GOT3 (cell line): Measurements from ENCODE around the gene ZNF579.
"Not testable (repeated sequence)": the region's sequence is repeated elsewhere in the genome, so short reads cannot be mapped to it uniquely, and the experiment has no call there.

Source experiments
- DNase-seq: peaks from one replicate; lab custom pipeline; 2025; ENCODE audit warnings: mixed read lengths; lab: John Stamatoyannopoulos, UW

Gene ZNF579

GRCh38 chr19:55593096-55593772 lies 12.6 kb upstream of the ZNF579 start:
- no peak for DNase-seq

DNA sequence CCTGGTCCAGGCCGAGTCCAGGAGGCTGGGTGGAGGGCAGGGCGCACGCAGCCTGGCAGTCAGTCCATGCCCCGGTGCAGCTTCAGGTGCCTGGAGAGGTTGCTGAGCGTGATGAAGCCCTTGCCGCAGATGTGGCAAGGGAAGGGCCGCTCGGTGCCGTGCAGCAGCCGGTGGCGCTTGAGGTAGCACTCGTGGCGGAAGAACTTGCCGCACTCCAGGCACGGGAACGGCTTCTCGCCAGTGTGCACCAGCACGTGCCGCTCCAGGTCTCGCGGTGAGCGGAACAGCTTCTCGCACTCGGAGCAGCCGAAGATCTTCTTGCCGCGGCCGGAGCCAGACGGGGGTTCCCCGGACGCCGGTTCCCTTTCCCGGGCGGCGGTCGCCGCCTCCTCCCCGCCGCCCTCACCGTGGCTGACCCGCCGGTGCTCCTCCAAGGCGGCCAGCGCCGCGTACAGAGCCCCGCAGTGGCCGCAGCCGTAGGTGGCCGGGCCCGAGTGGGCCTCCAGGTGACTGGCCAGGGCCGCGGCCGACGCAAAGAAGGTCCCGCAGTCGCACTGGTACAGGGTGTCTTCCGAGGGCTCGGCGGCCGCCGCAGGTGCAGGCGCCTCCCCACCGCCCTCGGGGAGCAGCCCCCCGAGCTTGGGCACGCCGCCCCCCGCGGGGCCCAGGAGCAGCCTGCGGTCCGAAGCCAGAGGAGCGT lies 11.9 kb upstream of the ZNF579 start:
- no peak for DNase-seq

GRCh38 chr19:55591555-55591954 lies 10.9 kb upstream of the ZNF579 start:
- DNase-seq = no peak

DNA sequence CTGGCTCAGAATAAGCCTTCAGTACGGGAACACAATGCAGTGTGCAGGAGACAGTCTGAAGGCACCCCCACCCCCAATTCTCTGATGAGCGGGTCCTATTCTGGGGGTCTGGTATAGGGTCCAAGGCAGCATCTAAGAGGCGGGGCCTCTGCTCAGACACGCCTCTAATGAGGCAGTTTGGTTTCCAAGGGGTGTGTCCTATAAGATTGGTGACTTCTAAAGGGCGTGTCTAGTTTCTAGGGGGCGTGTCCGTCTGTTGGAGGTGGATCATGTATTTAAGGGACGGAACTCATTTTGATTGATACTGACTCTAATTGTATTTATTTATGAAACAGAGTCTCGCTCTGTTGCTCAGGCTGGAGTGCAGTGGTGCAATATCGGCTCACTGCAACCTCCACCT lies 10.0 kb upstream of the ZNF579 start:
- DNase-seq = no peak

DNA sequence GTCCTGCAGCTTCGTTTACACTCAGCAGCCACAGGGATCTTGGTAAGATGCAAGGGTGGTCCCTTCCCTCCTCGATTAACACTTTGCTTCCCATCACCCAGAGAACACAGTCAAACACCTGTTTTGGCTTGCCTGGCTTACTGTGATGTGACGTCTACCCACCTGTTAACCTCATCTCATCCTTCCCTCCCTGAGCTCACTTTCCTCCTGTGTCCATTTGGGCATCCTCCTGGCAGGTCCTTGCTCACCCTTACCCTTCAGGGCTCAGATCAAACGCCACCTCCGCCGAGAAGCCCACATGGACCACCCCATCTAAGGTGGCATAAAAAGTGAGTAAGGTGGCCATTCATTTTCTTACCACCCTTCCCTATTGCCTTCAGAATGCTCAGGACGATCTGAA lies 9.5 kb upstream of the ZNF579 start:
- DNase-seq = no peak

- DNase-seq = no peak
Observed at GRCh38 chr19:55588738-55589137, 8.1 kb upstream of the ZNF579 start.

DNA sequence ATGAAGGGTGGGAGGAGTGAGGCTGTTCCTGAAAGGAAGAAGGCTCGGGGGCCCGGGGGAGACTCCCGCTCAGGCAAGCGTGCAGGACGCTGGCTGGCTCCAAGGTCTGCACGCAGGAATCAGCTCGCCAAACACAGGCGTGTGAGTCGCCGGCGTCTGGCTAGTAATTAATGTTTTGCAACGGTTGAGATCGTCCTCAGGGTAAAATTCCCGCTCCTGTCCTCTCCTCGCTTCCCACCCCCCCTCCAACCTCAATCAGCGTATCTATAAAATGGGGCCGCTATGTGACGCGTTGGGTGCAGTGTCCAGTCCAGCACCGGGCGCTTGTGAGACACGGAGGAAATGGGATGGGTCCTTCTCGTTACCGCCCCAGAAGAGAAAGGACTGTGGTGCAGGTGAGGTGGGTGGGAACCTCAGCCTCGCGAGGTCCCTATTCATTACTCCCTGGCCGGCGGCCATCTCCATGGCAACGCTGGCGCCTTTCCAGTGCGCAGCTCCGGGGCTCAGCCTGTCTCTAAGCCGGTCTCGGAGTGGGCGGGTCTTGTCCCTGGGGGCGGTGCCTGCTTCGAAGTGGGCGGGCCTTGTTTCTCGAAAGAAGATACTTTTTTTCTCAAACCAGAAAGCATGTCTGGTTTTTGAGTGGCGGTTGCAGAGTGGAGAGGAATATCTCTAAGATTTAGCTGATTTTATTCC lies 6.5 kb upstream of the ZNF579 start:
- peak; percentile 65 for DNase-seq

DNA sequence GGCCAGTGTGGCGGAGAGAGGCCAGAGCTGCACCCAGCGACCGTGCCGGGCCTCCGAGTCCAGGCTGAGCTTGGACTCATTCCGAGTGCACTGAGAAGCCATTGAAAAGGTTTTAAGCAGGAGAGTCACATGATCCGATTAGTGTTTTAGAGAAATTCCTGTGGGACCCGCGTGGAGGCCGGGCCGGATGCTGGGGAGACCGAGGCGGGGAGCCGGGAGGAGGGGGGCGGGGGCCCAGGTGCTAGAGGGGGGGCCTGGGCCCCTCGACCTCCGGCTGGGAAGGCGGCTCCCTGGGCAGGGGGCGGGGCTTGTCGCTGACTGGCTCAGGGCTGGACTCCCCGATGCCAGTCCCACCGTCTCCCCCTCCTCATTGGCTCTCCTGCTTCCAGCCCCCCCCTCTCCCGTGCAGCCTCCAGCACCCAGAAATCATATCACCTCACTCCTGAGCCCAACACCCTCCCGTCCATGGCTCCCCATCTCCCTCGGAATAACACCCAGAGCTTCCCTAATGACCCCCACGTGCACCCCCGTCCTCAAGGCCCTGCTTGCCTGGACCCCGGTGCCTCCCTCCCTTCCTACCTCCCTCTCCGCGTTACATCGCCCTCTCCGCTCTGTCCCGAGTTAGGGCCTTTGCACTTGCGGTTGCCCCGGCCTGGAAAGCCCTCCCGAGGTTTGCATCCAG lies 5.2 kb upstream of the ZNF579 start:
- no peak for DNase-seq

DNA sequence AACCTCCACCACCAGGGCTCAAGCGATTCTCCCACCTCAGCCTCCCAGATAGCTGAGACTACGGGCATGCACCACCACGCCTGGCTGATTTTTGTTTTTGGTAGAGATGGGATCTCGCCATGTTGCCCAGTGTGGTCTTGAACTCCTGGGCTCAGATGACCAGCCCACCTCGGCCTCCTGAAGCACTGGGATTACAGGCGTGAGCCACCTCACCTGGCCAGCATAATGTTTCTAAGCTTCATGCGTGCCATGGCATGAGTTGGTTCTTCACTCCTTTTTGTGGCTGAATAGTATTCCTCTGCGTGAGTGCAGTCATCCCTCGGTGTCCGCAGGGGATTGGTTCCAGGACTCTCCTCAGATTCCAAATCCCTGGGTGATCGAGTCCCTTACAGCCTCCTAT lies 4.2 kb upstream of the ZNF579 start:
- no peak for DNase-seq

GRCh38 chr19:55583897-55584296 lies 3.2 kb upstream of the ZNF579 start:
- not testable (repeated sequence) for DNase-seq

- DNase-seq = not testable (repeated sequence)
Observed at GRCh38 chr19:55582284-55582683, 1.6 kb upstream of the ZNF579 start.

DNA sequence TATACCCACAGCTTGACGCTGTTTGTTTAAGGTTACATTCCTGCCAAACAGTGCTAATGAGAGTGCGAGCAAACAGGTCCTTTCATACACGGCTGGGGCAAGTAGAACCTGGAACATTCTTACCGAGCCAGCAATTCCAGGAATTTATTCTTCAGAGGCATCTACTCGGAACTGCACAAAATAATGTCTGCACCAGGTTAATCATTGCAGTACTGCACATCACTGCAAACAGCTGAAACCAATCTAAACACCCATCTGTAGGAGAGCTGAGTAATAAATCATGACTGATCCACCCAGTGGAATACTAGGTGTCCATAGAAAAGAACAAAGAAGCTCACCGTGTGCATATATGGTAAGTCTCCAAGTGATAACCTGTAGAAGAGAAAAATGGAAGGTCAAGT lies 1.2 kb upstream of the ZNF579 start:
- no peak for DNase-seq

GRCh38 chr19:55581145-55581822 lies 636 bp upstream of the ZNF579 start:
- no peak for DNase-seq

- DNase-seq = no peak
Observed at GRCh38 chr19:55579766-55580621, 654 bp downstream of the ZNF579 start.

- DNase-seq = no peak
Observed at GRCh38 chr19:55578761-55579747, 1.6 kb downstream of the ZNF579 start.

GRCh38 chr19:55578031-55578760 lies 2.5 kb downstream of the ZNF579 start:
- no peak for DNase-seq

DNA sequence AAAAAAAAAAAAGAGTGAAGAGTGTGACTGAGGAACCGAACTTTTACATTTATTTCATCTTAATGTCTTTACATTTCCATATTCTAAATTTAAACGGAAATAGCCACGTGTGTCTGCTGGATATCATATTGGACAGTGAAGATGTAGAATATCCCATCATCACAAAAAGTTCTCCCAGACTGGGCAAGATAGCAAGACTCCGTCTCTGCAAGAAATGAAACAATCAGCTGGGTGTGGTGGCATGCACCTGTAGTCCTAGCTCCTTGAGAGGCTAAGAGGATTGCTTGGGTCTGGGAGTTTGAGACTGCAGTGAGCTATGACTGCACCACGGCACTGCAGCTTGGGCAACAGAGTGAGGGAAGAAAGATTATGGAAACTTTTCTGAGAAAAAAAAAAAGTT lies 3.9 kb downstream of the ZNF579 start:
- no peak for DNase-seq

DNA sequence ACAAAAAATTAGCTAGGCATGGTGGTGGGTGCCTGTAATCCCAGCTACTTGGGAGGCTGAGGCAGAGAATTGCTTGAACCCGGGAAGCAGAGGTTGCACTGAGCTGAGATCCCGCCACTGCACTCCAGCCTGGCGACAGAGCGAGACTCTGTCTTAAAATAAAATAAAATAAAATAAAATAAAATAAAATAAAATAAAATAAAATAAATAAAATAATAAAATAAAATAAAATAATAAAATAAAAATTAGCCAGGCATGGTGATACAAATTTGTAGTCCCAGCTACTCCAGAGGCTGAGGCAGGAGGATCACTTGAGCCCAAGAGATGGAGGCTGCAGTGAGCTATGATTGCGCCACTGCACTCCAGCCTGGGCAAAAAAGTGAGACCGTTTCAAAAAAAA lies 6.7 kb downstream of the ZNF579 start:
- DNase-seq = not testable (repeated sequence)

DNA sequence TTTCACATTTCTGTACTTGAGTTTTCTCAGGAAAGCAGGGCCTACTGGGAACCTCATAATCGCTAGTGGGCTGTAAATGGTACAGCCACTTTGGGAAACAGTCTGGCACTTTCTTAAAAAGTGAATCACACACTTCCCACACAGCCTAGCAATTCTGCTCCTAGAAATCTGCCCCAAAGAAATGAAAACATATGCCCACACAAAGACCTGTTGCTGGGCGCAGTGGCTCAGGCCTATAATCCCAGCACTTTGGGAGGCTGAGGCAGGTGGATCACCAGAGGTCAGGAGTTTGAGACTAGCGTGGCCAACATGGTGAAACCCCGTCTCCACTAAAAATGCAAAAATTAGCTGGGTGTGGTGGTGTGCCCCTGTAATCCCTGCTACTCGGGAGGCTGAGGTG lies 11.2 kb downstream of the ZNF579 start:
- not testable (repeated sequence) for DNase-seq
